Posterior cingulate gyrus (tissue), 11 donors: Measurements from ENCODE around the gene PADI2.
A peak's percentile ranks its signal among the peaks of the same experiment; 100 is the strongest.

Experiments
- DNase-seq, 10 donors: peaks; one replicate each; pipeline versions ENCODE4 v3.0.0 to v3.0.0-alpha.2; 2020 to 2021; ENCODE audit warnings: mixed read lengths in 3 of 10
- intact Hi-C: fragments of 100-400 bp; cut with DNase I; formaldehyde crosslinking; loops from one replicate; pipeline ENCODE4 v1.15.1; 2023

PADI2 gene

DNA sequence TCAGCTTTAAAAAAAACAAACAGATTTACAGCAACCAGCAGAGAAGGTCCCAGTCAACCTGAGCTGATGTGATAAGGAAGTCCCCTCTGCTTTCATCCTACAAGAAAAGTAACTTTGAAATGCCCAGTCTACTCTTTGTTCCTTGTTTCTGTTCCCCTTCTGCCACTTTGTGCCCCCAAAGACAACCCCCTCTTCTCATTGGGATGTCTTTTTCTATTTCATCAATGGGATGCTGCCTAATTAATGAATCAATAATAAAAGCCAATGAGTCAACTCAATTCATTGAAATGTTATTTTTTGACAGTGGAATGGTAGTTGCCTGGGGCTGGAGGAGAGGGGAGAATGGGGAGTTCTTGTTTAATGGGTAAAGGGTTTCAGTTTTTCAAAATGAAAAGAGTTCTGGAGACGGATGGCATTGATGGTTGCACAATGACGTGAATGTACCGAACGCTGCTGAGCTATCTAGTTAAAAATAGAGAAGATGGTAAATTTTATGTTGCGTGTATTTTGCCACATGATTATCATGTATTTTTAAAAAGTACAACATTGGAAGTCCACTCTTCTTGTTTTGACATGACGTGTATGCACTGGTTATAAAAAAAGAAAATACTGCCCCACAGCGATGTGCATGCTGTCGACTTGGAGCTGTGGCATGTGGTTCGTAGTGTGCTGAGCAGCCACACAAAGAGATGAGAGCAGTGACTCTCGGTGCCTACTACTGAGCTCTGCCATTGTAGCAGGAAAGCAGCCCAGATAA, 22.4 kb upstream of the PADI2 start:
- DNase-seq: peak in 1 of 10 donors; percentile 34
- intact Hi-C loops: no loop called here

DNA sequence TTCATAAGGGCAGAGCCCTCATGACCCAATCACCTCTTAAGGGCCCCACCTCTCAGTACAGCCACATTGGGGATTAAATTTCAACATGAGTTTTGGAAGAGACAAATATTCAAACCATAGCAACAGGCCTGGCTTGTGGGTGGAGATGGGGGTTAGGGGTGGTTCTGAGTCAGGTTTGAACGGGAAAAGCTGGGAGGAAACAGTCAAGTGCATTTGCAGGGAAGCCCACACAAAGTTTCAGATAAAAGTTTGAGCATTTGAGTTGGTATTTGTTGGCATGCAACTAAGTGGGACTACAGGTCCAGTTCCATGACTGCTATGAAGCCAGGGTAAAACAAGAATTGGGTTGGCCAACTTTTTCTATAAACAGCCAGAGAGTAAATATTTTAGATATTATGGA, 21.0 kb upstream of the PADI2 start:
- intact Hi-C loops: no loop called here
- DNase-seq: no peak

DNA sequence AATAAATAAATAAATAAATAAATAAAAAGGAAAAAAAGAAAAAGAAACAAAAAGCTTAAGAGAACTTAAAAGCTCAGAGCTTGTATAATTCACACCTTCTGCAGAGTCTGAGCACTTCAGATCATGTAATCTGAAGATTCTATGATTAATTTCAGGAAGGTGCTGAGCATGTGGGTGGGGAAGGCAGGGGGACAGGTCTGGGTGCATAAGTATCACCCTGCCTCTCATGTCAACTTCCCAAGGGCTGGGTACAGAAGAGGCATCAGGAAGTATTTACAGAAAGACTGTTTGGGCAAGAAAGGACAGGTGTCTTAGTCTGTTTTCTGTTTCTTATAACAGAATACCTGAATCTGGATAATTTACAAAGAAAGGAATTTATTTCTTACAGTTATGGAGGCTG, 20.4 kb upstream of the PADI2 start:
- no peak for DNase-seq
- intact Hi-C loops: no loop called here

DNA sequence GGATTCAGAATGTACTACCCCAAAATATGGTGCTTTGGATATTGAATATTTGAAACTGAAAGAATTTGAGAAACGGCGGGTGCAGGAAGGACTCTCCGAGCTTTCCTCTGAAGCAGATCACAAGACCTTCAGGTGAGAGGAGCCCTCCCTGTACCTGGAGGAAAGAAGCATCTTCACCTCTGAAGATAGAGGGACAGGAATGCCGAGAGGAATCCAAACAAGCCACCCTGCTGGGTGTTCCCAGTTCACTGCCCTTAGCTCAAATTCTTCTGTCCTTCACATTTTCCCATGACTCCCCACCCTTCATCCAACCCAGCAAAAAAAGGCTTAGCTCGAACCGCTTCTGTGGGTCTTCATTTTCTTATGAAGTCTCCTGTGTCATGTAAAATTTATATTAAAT, 18.2 kb upstream of the PADI2 start:
- DNase-seq: no peak
- intact Hi-C loops: no loop called here

DNA sequence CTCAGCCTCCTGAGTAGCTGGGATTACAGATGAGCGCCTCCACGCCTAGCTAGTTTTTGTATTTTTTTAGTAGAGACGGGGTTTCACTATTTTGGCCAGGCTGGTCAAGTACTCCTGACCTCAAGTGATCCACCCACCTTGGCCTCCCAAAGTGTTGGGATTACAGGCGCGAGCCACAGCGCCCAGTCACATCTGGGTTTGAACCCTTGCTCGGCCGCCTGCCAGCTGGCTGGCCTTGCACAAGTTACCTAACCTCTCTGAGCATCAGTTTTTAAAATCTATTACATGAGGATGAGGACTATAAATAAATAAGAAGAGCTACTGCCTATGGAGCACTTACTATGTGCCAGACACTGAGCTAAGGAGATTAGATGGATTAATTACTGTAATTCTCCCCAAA, 17.7 kb upstream of the PADI2 start:
- intact Hi-C loops: no loop called here
- DNase-seq: peak in 1 of 10 donors; percentile 30

- peak in 1 of 10 donors; percentile 71 for DNase-seq
- intact Hi-C loops: no loop called here
Observed at GRCh38 chr1:17136145-17136544, 16.9 kb upstream of the PADI2 start.

GRCh38 chr1:17135530-17135929, 16.3 kb upstream of the PADI2 start:
- intact Hi-C loops: no loop called here
- peak in 1 of 10 donors; percentile 42 for DNase-seq

GRCh38 chr1:17134724-17135123, 15.5 kb upstream of the PADI2 start:
- peak in 1 of 10 donors; percentile 35 for DNase-seq
- intact Hi-C loops: no loop called here

GRCh38 chr1:17134034-17134433, 14.8 kb upstream of the PADI2 start:
- DNase-seq: no peak
- intact Hi-C loops: no loop called here

- DNase-seq: no peak
- intact Hi-C loops: no loop called here
Observed at GRCh38 chr1:17130138-17130635, 10.9 kb upstream of the PADI2 start.

- intact Hi-C loops: no loop called here
- DNase-seq: no peak
Observed at GRCh38 chr1:17128361-17128760, 9.1 kb upstream of the PADI2 start.

DNA sequence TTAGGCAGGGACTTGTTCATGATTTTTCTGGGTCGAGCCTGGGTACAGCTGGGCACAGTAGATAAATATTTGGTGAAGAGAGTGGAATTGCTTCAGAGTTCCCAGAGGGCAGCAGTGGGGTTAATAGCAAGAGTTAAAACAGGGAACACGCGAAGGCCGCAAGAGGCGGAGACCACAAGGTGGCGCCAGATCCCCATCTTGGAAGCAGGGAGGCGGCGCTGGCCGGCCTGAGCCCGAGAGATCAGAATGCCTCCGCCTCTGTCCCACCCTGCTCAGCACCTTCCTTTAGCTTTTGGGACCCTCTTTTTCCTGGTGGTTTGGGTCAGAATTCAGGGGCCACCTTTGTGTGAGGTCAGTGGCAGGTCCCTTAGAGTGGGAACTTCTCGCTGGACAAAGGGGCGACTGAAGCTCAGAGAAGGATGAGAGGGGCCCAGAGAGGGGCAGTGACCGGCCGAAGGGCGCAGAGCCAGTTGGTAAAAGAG, 6.5 kb upstream of the PADI2 start:
- intact Hi-C loops: loop anchor here (1.0 to 2.0 kb wide), 4 partner anchors 67 to 281 kb away; no protein-coding TSS in a partner anchor
- peak; percentile 70 to 98 (median 92) for DNase-seq

DNA sequence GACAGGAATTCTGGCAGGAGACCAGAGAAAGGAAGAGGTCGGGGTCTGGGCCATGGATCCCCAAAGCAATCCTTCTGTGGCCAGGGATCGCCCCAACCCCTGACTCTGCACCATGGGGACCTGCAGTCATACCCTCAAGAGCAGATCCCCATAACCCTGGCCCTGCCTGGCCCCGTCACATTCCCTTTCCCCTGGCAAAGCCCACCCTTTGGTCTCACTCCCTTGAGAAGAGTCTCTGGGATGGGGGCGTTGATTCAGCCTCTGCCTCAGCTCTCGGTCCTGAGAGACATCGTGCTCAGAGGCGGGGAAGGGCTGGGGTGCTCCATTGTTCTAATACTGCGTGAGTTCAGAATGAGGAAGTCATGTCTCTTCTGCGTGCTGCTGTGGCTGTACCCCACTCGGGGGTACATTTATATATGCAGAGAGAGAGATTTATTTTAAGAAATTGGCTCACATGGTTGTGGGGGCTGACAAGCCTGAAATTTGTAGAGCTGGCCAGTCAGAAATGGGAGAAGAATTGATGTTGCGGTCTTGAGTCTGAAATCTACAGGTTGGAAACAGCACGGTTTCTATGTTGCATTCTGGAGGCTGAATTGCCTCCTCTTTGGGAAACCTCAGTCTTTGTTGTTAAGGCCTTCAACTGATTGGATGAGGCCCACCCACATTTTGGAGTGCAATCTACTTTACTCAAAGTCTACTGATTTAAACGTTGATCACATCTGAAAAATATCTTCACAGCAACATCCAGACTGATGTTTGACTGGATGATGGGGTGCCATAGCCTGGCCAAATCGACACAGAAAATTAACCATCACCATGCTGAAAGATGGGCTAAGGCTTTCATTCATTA, 4.2 kb upstream of the PADI2 start:
- DNase-seq: peak in 1 of 10 donors; percentile 68
- intact Hi-C loops: loop anchor here (2.0 kb wide), 3 partner anchors 65 to 283 kb away; no protein-coding TSS in a partner anchor

DNA sequence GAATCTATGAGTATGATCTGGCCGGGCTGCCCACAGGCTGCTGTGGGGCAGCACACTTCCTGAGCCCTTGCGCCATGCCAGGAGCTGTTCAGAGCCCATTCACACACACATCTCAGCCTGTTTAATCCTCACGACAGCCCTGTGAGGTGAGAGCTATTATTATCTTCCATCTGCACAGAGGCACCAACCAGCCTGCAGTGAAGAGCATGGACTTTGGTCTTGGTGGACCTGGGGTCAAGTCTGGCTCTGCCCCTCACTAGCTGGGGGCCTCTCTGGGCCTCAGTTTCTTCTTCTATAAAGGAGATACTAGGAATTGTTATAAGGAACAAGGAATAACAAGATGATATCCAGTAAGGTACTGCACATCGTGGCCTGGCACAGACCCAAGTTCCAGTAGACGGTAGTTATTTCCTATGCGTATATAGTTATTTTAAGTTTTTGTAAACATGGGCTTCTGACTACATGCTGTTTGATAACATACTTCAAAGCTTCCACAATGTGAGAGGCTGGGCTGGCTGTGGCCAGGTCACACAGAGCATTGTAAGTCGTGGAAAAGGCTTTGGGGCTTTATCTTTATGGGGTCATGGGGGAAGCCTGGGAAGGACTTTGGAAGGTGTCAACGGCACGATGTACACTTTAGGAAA, 3.4 kb upstream of the PADI2 start:
- DNase-seq: peak in 1 of 10 donors; percentile 44
- intact Hi-C loops: no loop called here

- peak in 1 of 10 donors; percentile 65 for DNase-seq
- intact Hi-C loops: no loop called here
Observed at GRCh38 chr1:17121881-17122280, 2.6 kb upstream of the PADI2 start.

GRCh38 chr1:17120962-17121837, 1.9 kb upstream of the PADI2 start:
- peak in 2 of 10 donors; percentile 62 to 75 for DNase-seq

GRCh38 chr1:17120481-17120877, 1.2 kb upstream of the PADI2 start:
- no peak for DNase-seq
- intact Hi-C loops: no loop called here

More at GRCh38 chr1:17120962-17121837, 1.9 kb upstream of the PADI2 start:
- intact Hi-C loops: no loop called here

- intact Hi-C loops: loop anchor here (2.0 kb wide), 1 partner anchor 31 kb away; no protein-coding TSS in a partner anchor
Observed at GRCh38 chr1:17119773-17120480, 676 bp upstream of the PADI2 start.

GRCh38 chr1:17118706-17119075, 560 bp downstream of the PADI2 start:
- intact Hi-C loops: loop anchor here (2.0 kb wide), 1 partner anchor 30 kb away; no protein-coding TSS in a partner anchor
- peak in 1 of 10 donors; percentile 67 for DNase-seq

More at GRCh38 chr1:17119773-17120480, 676 bp upstream of the PADI2 start:
- DNase-seq: peak in 1 of 10 donors; percentile 86
